Right renal pelvis (tissue), 4 donors: ENCODE measurements around the gene ZNF346. TPM values are rescaled to one million over a fixed set of nuclear protein-coding genes. Genes with fewer than 3 reads are reported as not detected.
A peak's percentile ranks its signal among the peaks of the same experiment; 100 is the strongest.
"Not testable (repeated sequence)": the region's sequence is repeated elsewhere in the genome, so short reads cannot be mapped to it uniquely, and the experiment has no call there.

Experiments used
- DNase-seq, 4 donors: peaks; one replicate each; pipeline ENCODE4 v3.0.0-alpha.2; 2013; ENCODE audit warnings: low read depth in 4 of 4, low spot score in 3 of 4, missing footprints in 1 of 4
- polyA plus RNA-seq, 4 donors: library from polyadenylated mRNA; unstranded; fragments of 120-200 nt; gene quantifications; one replicate each; pipeline ENCODE4 v1.2.1, GENCODE V29; 2013; ENCODE audit not compliant: insufficient read length in 4 of 4

Gene ZNF346
- 10 to 100 TPM; 20.0 to 26.9 (median 23.3) TPM for polyA plus RNA-seq

GRCh38 chr5:177022386-177023302 is at the start of gene ZNF346:
ZNF346 (plus strand) TSS chr5:177022696; CDS start chr5:177022739, 43 bp downstream.
- DNase-seq: peak; percentile 86 to 93 (median 92)

GRCh38 chr5:176979669-176980068 is 42.8 kb upstream of the ZNF346 start:
- DNase-seq: no peak

- DNase-seq: no peak
Measured at GRCh38 chr5:176980818-176981217, 41.7 kb upstream of the ZNF346 start.

- DNase-seq: not testable (repeated sequence)
Measured at GRCh38 chr5:176983112-176983511, 39.4 kb upstream of the ZNF346 start.

- not testable (repeated sequence) for DNase-seq
Measured at GRCh38 chr5:176983593-176983992, 38.9 kb upstream of the ZNF346 start.

- not testable (repeated sequence) for DNase-seq
Measured at GRCh38 chr5:176984176-176984575, 38.3 kb upstream of the ZNF346 start.

GRCh38 chr5:176985516-176985915 is 37.0 kb upstream of the ZNF346 start:
- DNase-seq: no peak

GRCh38 chr5:176986280-176986679 is 36.2 kb upstream of the ZNF346 start:
- no peak for DNase-seq

- no peak for DNase-seq
Measured at GRCh38 chr5:176987583-176987982, 34.9 kb upstream of the ZNF346 start.

GRCh38 chr5:176993081-176993480 is 29.4 kb upstream of the ZNF346 start:
- DNase-seq: not testable (repeated sequence)

- no peak for DNase-seq
Measured at GRCh38 chr5:176994460-176995121, 27.9 kb upstream of the ZNF346 start.

- no peak for DNase-seq
Measured at GRCh38 chr5:176995122-176995490, 27.4 kb upstream of the ZNF346 start.

- DNase-seq: no peak
Measured at GRCh38 chr5:176995896-176996767, 26.4 kb upstream of the ZNF346 start.

GRCh38 chr5:176996780-176997179 is 25.7 kb upstream of the ZNF346 start:
- no peak for DNase-seq

GRCh38 chr5:176998828-176999227 is 23.7 kb upstream of the ZNF346 start:
- DNase-seq: no peak

GRCh38 chr5:176999526-176999925 is 23.0 kb upstream of the ZNF346 start:
- not testable (repeated sequence) for DNase-seq

- DNase-seq: no peak
Measured at GRCh38 chr5:177003649-177004048, 18.8 kb upstream of the ZNF346 start.

- no peak for DNase-seq
Measured at GRCh38 chr5:177004961-177005360, 17.5 kb upstream of the ZNF346 start.

GRCh38 chr5:177005619-177006264 is 16.8 kb upstream of the ZNF346 start:
- peak in 2 of 4 donors; percentile 44 to 50 for DNase-seq
